HG03457 (cell line): Measurements from ENCODE around the gene ZNF462.

Experiments
- ATAC-seq: cut with Tn5 transposase; IDR thresholded peaks from one replicate; pipeline ENCODE4 v1.9.1; 2021; ENCODE audit warnings: moderate number of reproducible peaks; ENCODE audit not compliant: unreplicated experiment

The ZNF462 gene

DNA sequence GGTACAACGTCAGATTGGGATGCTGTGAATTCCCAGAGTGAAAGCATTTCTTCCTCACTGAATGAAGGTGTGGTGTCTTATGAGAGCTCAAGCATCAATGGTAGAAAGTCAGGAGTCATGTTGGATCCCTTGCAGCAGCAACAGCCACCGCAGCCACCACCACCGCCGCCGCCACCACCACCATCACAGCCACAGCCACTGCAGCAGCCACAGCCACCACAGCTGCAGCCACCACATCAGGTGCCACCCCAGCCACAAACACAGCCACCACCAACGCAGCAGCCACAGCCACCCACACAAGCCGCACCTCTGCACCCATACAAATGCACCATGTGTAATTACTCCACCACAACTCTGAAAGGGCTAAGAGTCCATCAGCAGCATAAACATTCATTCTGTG is 62.4 kb downstream of the ZNF462 start:
- no peak for ATAC-seq

- ATAC-seq = no peak
Measured at GRCh38 chr9:106927916-106928315, 65.0 kb downstream of the ZNF462 start.

DNA sequence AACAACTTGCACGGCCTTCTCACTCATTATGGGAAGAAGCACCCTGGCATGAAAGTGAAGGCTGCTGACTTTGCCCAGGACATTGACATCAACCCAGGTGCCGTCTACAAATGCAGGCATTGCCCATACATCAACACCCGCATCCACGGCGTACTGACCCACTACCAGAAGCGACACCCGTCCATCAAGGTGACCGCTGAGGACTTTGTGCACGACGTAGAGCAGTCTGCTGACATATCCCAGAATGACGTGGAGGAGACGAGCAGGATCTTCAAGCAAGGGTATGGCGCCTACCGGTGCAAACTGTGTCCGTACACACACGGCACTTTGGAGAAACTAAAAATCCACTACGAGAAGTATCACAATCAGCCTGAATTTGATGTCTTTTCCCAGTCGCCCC is 65.4 kb downstream of the ZNF462 start:
- ATAC-seq = no peak

GRCh38 chr9:106929471-106930177 is 66.7 kb downstream of the ZNF462 start:
- ATAC-seq = no peak

- ATAC-seq = no peak
Measured at GRCh38 chr9:106930477-106930876, 67.5 kb downstream of the ZNF462 start.

- no peak for ATAC-seq
Measured at GRCh38 chr9:106931466-106931865, 68.5 kb downstream of the ZNF462 start.

GRCh38 chr9:106932178-106932577 is 69.2 kb downstream of the ZNF462 start:
- no peak for ATAC-seq

- ATAC-seq = no peak
Measured at GRCh38 chr9:106932675-106933074, 69.7 kb downstream of the ZNF462 start.

DNA sequence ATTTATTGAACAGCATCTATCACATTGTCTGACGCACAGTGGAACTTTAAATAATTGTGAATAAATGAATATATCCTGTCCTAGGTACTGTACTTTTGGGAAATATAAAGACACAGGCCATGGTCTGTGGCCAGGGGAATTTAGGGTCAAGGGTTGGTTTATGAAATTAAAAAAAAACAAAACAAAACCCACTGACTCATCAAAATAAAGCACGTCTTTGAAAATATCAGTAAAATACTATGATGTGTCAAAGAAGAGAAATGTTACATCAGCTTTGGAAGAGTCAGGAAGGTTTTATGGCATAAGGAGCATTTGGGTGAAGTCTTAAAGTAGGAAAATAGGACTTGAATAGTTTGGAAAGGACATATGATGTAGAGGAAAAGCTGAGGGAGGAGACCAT is 70.5 kb downstream of the ZNF462 start:
- no peak for ATAC-seq

DNA sequence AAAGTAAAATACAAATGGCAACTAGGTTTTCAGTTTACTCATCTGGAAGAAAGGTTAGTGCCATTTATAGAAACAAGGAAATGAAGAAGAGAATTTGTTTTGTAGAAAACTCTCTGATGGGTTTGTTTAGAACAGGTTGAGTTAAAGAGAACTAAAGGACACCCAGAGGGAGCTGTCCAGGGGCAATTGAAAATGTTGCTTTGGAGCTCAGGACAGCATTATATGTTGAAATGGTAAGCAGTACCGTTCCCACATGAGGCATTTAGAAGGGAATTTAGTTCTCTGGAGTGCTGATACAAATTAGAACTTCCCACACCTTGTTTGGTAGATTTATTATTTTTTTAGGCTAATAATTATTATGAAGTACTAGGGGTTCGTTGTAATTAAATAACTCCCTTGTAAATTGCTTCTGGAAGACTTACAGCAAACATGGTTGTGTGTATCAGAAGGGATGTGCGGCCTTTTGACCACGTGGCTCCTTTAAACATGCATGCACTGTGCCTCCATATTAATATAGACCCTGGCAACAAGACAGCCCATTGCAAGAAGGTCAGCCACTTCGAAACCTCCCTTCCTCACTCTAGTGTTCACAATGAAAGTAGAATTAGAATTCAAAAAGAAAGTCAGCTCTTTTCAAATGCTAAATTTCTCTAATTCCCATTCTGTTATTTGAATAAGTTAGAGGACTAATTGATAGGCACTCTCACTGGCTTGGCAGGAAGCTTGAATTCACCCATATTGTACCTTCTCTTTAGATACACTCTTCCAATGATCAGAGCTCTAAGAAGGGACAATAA is 71.7 kb downstream of the ZNF462 start:
- ATAC-seq = no peak

GRCh38 chr9:106936680-106937079 is 73.7 kb downstream of the ZNF462 start:
- ATAC-seq = no peak

- no peak for ATAC-seq
Measured at GRCh38 chr9:106941916-106942315, 79.0 kb downstream of the ZNF462 start.

DNA sequence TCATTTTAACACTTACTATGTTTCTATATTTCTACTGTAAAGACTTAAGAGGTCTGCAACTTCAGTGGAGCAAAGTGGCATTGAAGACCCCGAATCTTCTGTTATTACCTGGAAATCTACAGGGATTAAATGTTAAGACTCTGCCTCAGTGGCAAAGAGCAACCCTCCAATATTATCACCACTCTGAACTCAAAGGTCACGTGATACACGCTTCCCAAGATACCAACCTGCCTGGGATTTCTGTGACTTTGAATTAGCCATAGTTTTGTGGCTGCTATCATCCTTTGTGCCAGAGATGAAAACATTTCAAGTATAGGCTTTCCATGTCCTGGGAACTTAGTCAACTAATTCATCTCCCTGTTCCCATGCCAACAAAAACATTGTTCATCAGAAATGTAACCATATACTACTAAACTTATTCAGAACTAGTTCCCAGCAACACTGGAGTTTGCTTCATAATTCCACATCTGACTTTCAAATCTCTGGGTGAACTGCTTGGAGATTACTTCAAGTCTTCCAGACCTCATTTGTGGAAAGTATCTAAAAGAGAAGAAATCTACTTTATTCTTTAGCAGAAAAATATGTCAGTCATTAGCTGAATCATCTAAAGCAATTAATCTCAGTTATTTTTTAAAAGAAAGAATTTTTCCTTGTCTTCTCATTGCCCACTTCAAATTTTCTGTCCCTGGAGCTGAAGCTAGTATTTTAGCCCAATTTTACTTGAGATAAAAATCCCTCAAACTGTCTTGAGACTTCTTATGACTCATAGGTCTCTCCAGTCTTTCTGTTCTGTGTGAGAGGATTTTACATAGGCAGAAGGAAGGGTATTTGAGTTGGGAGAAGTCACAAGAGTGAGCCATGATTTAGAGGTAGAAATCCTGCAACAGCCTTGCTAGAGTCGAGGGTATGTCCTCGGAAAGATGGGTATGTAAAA is 83.0 kb downstream of the ZNF462 start:
- no peak for ATAC-seq

DNA sequence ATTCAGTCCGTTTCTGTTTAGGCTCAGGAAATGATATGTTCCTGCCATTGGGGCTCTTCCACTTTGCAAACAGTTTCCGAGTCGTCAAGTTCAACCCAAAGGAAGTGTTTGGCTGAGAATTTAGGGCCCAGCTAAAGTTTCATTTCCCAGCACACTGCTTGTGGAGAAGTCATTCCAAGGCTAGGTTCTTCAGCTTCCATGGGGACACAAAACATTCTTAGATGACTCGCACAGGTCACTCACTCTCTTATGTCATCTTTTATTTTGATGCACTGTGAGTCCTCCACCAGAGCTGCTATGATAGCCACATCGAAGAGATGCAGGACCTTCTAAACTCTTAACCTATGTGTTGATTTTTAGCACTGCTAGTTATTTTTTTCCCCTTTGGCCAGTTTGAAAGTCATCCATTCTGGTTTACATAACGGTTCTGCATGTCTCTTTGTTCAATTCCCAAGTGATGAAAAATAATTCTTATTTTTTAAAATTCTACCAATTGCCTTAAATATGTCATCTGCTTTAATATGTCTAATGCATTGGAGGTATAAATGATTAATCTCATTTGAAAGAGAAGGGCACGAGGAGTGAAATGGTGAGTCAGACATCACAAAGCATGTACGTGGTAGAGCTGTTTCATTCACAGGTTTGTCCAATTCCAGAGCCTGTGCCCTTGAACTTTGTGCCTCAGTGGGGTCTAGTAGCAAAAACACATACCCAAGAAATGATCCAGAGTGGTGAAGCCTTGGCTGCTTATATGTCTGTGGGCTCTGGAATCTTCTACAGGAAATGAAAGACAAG is 84.3 kb downstream of the ZNF462 start:
- ATAC-seq = no peak

- ATAC-seq = no peak
Measured at GRCh38 chr9:106953174-106953573, 90.2 kb downstream of the ZNF462 start.

DNA sequence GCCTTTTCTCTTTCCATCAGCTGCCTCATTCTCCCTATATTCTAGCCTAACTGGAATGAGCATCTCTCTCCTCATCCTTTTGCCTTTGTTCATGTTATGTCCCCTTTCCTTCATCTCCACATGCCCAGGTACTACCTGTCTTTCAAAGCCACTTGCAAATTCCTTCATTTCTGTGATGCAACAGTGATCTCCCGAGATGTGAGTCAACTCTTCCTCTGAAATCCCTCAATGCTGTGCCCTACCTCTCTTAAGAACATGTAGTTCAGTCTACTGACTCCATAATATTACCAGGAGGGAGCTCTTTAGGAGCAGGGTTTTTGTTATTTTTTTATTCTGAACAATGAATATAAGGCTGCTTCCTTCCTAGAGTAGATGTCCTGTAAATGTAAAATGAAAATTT is 91.6 kb downstream of the ZNF462 start:
- ATAC-seq = no peak

GRCh38 chr9:106954974-106955850 is 92.2 kb downstream of the ZNF462 start:
- ATAC-seq = no peak

DNA sequence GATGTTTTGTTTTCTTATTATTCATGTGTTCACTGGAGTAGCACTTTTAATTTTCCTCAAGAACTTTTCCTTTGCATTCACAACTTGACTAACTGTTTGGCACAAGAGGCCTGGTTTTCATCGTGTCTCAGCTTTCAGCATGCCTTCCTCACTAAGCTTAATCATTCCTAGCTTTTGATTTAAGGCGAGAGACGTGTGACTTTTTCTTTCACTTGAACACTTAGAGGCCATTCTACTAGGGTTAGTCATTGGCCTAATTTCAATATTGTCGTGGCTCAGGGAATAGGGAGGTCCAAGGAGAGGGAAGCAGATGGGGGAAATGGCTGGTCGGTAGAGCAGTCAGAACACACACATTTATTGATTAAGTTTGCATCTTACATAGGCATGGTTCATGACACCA is 94.0 kb downstream of the ZNF462 start:
- no peak for ATAC-seq

- no peak for ATAC-seq
Measured at GRCh38 chr9:106958955-106959657, 96.1 kb downstream of the ZNF462 start.
